ENCODE measurements around the gene CCL15. TPM values are rescaled to one million over a fixed set of nuclear protein-coding genes. Genes with fewer than 3 reads are reported as not detected.

The CCL15 gene
- total RNA-seq = not detected in 2 replicates

GRCh38 chr17:36001110-36001771 lies at the start of gene CCL15:
Gene CCL15, minus strand, starts transcription at chr17:36001553. Its CDS starts 61 bp downstream, at chr17:36001492.

GRCh38 chr17:36017799-36018198 lies 16.4 kb upstream of the CCL15 start, which contains the start of gene CCL23:
Gene CCL23, minus strand, starts transcription at chr17:36017972. Its CDS starts 75 bp downstream, at chr17:36017897.

GRCh38 chr17:35986643-35987042 lies 14.7 kb downstream of the CCL15 start, which contains the start of gene CCL14:
Gene CCL14, minus strand, starts transcription at chr17:35986729. Its CDS starts 80 bp downstream, at chr17:35986649.

GRCh38 chr17:35981246-35981645 lies 20.1 kb downstream of the CCL15 start, which contains the start of gene CCL16:
Gene CCL16, minus strand, starts transcription at chr17:35981497. Its CDS starts 77 bp downstream, at chr17:35981420.

Other genes starting within 250 kb of the CCL15 start
- gene GAS2L2, start 248.3 kb downstream of the CCL15 start, total RNA-seq = not detected in 2 replicates
- gene C17orf50, start 240.7 kb downstream of the CCL15 start, total RNA-seq = not detected in 2 replicates
- 0.16 and 1.2 TPM in 2 replicates for gene MMP28, start 205.9 kb downstream of the CCL15 start, total RNA-seq
- gene TAF15, start 192.1 kb downstream of the CCL15 start, total RNA-seq = 31.9 and 44.0 TPM in 2 replicates
- not detected in 2 replicates for gene HEATR9, start 132.7 kb downstream of the CCL15 start, total RNA-seq
- gene CCL5, start 121.2 kb downstream of the CCL15 start, total RNA-seq = 0.16 TPM in 1 of 2 replicates, not detected in the other
- gene RDM1, start 70.8 kb downstream of the CCL15 start, total RNA-seq = not detected in 2 replicates
- not detected in 2 replicates for gene LYZL6, start 57.8 kb downstream of the CCL15 start, total RNA-seq
- gene CCL16, start 20.1 kb downstream of the CCL15 start, total RNA-seq = not detected in 2 replicates
- not detected in 2 replicates for gene CCL14, start 14.8 kb downstream of the CCL15 start, total RNA-seq
- not detected in 2 replicates for gene CCL23, start 16.4 kb upstream of the CCL15 start, total RNA-seq
- not detected in 2 replicates for gene CCL18, start 62.7 kb upstream of the CCL15 start, total RNA-seq
- not detected in 2 replicates for gene CCL3, start 88.6 kb upstream of the CCL15 start, total RNA-seq
- 0.32 TPM in 1 of 2 replicates, not detected in the other for gene CCL4, start 102.3 kb upstream of the CCL15 start, total RNA-seq
- gene TBC1D3B, start 175.1 kb upstream of the CCL15 start, total RNA-seq = not detected in 2 replicates
- gene CCL3L1, start 195.2 kb upstream of the CCL15 start, total RNA-seq = not detected in 2 replicates
- not detected in 2 replicates for gene CCL4L2, start 209.5 kb upstream of the CCL15 start, total RNA-seq

Data from hair follicle dermal papilla cell (primary cell).